Smooth muscle cell of trachea (primary cell): ENCODE results near the gene NPEPPS. TPM values are rescaled to one million over a fixed set of nuclear protein-coding genes. Genes with fewer than 3 reads are reported as not detected.

ENCODE experiments used
- total RNA-seq: library from RNA; depleted of rRNA; stranded (reverse); fragments of >200 nt; gene quantifications from 2 replicates; pipeline ENCODE4 v1.2.1, GENCODE V29; 2014

NPEPPS gene, protein sequence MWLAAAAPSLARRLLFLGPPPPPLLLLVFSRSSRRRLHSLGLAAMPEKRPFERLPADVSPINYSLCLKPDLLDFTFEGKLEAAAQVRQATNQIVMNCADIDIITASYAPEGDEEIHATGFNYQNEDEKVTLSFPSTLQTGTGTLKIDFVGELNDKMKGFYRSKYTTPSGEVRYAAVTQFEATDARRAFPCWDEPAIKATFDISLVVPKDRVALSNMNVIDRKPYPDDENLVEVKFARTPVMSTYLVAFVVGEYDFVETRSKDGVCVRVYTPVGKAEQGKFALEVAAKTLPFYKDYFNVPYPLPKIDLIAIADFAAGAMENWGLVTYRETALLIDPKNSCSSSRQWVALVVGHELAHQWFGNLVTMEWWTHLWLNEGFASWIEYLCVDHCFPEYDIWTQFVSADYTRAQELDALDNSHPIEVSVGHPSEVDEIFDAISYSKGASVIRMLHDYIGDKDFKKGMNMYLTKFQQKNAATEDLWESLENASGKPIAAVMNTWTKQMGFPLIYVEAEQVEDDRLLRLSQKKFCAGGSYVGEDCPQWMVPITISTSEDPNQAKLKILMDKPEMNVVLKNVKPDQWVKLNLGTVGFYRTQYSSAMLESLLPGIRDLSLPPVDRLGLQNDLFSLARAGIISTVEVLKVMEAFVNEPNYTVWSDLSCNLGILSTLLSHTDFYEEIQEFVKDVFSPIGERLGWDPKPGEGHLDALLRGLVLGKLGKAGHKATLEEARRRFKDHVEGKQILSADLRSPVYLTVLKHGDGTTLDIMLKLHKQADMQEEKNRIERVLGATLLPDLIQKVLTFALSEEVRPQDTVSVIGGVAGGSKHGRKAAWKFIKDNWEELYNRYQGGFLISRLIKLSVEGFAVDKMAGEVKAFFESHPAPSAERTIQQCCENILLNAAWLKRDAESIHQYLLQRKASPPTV
- total RNA-seq = 161 and 205 TPM in 2 replicates

DNA sequence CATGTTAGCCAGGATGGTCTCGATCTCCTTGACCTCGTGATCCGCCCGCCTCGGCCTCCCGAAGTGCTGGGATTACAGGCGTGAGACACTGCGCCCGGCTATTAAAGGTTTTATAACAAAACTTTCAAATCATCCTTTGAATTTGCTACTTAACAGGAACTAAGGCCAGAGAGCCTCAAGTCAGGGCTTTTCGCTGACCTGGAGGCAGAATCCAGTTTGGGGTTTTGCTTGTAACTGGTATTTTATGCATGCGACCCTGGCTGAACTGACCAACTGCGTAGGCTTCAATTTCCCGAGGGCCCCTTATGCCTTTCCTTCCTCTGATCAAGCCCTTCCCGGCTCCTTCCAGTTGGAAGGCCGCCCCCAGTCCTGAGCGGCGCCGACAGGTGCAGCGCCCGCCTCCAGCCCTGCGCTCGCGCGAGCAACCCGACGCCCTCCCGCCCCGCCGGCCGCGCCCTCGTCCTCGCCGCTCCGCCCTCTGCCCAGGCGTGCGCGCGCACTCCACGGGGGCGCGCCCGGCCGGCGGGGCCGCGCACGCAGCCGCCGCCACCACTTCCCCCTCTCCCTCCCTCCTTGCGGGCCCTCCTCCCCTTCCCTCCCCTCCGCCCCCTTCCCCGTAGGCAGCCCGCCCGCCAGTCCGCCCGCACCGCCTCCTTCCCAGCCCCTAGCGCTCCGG is at the start of gene NPEPPS:
TSS of gene NPEPPS (plus strand) at position 552 of the 676 bp plus-strand sequence. CDS start 193 bp downstream, outside the sequence.

GRCh38 chr17:47649153-47649971 is 118.5 kb downstream of the NPEPPS start, which contains the start of gene KPNB1:
TSS of gene KPNB1 (plus strand) at chr17:47649919. CDS start at chr17:47650245, 326 bp downstream.

Other genes with a start within 250 kb of the NPEPPS start
- 8.3 and 10.1 TPM in 2 replicates for gene EFCAB13, start 207.2 kb upstream of the NPEPPS start, total RNA-seq
- gene KPNB1, start 118.8 kb downstream of the NPEPPS start, total RNA-seq = 470 and 508 TPM in 2 replicates
- gene TBKBP1, start 163.1 kb downstream of the NPEPPS start, total RNA-seq = 9.6 and 17.7 TPM in 2 replicates
- 0.15 TPM in 1 of 2 replicates, not detected in the other for gene TBX21, start 202.1 kb downstream of the NPEPPS start, total RNA-seq